HG02981 (cell line): ENCODE results near the gene GRB10.
"Not testable (repeated sequence)": the region's sequence is repeated elsewhere in the genome, so short reads cannot be mapped to it uniquely, and the experiment has no call there.

Experiments used
- ATAC-seq: cut with Tn5 transposase; IDR thresholded peaks from one replicate; pipeline ENCODE4 v1.9.1; 2021; ENCODE audit warnings: mild to moderate bottlenecking, moderate library complexity; ENCODE audit not compliant: unreplicated experiment

Gene GRB10

DNA sequence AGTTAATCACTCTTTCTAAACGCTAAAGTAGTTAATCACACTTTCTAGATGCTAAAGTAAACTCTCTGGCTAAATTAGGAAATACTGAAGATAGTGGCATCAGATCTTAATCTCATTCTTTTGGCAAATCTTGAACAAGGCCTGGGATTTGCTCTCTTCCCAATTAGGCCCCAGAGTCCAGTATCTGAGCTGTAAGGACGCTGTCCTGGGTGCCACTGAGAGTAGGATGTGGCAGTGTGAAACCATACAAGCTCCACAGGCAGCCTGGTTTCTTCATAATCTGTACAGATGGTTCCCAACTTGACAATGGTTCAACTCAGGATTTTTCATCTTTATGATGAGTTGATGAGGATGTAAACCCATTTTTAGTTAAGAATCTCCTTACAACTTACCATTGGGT, 36.9 kb downstream of the GRB10 start:
- ATAC-seq: no peak

DNA sequence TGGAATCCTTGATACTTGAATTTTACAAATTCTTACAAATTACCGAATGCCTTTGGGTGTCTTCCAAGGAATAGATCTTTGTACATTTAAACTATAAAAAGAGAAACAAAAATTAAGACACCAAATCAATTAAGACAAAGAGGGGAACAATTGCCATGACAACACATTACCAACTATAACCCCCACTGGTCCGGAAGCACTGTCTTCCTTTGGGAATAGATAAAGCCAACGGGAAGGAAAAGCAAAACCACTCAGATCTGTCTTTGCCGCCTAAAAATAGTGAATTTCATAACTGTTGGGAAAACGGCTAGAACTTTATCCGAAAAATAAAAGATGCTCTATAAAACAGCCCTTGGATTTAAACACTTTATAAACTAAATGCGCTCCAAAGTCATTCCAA, 37.4 kb downstream of the GRB10 start:
- no peak for ATAC-seq

DNA sequence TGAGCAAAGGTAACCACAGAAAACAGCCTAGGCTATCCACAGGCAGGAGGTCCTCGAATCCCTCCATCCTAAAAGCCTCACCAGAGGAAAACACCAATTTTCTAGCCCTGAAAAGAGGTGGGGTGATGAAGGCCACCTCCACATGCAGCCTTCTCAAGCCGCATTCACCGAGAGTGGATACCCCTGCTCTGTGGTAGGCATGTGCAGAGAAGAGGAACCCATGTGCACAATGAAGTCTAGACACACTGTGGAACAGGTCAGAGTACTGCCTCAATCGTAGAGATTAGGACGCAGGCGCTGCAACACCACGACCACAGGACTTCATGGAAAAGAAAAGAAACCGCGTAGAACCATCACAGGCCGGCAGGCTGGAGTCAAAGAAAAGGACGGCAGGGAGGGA, 38.8 kb downstream of the GRB10 start:
- no peak for ATAC-seq

DNA sequence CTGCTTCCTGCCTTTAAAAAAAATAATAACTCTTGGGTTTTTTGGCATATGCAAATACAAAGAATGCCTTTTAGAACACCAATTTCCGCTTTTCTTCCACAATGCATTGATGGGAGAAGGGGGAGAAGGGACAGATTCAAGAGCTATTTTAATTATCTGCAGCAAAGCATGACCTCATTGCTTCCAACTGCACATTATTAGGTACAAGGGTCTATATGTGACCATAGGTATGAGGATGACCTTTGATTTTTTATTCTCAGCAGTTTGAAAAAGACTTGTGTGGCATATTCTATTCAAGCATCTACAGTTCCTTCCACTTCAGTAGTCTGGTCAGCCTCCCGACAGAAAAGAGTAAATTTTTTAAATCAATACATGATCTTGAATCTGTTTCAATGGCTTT, 39.7 kb downstream of the GRB10 start:
- no peak for ATAC-seq

DNA sequence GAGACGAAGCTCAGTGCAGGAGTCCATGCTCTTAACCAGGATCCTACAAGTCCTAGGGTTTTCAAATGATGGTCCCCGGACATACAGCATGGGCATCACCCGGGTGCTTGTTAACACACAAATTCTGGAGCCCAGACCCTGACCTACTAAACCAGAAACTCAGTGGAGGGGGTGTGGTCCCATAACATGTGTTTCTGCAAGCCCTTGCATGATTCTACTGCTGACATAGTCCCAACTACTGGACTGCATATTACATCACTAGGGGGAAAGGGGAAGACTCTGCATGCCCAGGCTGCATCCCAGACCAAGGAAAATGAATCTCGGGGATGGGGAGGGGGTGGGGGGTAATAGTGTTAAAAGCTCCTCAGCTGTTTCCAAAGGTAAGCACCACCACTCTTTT, 40.3 kb downstream of the GRB10 start:
- ATAC-seq: no peak

- ATAC-seq: peak; percentile 77
Observed at GRCh38 chr7:50739744-50740435, 42.8 kb downstream of the GRB10 start.

GRCh38 chr7:50738932-50739331, 43.8 kb downstream of the GRB10 start:
- ATAC-seq: no peak

- not testable (repeated sequence) for ATAC-seq
Observed at GRCh38 chr7:50735836-50736235, 46.9 kb downstream of the GRB10 start.

DNA sequence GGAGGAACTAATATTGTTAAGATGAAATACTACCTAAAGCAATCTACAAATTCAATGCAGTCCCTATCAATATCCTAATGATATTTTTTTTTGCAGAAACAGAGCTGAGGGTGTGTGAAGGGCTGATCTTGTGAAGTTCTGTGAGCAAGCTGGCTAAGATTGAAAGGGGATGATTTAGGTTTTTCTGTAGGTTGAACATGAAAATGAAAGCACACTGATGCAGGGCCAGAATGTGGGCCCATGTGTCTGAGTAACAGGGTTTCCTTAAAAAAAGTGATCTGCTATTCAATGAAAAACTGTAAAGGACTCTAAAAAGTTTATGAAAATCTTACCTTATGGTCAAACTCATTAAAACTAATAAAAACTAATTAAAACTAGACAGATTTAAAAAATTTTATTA, 47.4 kb downstream of the GRB10 start:
- ATAC-seq: no peak

GRCh38 chr7:50734246-50734645, 48.5 kb downstream of the GRB10 start:
- no peak for ATAC-seq

GRCh38 chr7:50733552-50733951, 49.1 kb downstream of the GRB10 start:
- no peak for ATAC-seq

DNA sequence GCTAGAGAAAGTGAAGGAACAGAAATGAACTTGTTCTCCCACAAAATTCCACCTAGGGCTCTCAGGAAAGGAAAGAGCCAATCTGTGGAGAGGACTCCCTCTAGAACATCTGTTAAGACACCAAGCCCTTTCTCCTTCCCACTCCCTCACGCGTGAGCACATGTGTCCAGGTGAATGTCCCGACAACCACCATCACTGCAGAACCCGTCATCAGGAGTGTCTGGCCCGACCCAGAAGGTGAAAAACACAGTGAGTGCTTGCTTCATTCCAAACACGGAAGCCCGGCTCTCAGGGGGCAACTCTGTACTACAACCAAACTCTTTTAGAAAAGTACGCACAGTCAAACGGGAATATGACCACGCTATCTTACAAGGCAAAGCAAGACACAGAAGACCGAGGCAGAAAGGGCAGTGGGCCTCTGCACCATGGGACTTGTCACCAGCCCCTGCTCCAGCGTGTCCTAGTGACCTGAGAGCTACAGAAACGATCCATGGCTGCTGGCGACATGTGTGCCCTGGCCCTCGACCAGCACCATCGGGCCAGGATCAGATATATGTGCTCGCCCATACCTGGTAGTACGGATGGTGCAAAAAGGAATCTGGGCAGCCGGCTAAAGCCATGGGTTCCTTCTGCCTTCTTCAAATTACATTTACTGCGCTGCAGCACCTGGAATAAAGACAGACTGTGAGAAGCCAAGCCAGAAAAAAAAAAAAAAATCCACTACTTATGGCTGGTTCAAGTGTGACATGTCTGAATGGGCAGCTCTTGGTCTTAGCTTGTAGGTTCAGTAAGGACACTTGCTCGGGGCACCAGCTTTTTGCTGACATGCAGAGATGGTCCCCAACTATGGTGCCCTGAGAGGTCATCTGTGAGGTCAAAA, 50.8 kb downstream of the GRB10 start:
- no peak for ATAC-seq

DNA sequence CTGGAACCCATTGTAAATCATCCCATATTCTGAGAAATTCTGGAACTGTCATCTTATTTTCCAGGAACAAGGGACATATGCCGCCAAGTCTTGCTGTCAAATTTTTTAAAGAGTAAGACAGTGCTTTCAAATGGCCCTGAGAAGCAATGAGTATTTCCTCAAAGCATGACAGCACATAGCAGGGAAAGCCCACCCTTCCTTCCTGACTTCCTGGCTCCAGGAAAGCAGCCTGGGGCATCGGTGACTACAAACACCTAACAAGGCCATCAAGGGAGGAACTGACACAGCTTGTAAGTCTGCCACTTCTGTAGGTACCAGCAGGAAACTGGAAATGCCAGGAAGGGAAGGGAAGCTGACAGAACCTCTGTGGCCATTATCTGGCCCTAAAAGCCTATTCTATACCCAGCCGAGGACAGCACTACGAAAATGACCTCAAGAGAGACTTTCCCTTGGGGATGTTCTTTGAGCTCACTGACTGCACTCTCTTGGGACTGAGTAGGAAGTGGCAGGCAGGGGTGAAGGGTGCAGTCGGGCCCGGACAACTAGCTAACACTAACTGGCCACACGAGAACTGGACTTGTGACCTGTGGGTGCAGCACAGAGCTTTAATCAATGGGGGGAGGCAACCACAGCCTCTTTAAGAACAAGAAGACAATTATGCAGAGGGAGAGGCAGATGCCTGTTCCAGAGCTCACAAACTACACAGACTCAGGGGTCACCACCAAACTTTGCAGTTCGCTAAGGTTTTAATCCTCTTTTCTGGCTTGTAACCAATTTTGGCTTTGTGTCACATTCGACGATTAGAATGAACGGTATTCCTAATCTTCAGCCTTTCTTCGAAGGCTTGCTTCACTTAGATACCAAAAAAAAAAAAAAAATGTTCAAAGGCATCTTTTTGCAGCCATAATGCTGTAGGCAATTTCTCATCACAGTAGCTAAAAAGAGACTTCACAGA, 52.0 kb downstream of the GRB10 start:
- ATAC-seq: no peak

DNA sequence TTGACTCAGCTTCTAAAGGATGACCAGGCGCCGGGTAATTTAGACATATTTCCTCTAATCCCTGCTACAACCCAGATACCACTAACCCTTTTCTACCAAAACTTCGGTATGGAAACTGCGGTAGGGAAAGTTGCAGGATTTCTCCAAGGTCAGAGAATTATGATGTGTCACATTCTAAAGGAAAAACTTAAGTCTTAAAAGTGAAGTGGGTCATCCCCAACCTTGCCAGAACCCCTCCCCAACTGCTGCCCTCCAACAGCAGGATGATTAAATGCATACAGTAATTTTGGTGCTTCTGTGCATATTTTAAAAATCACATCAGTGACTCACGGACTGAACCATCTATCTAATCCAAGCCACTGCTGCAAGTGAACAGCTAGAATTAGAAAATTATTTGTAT, 52.7 kb downstream of the GRB10 start:
- no peak for ATAC-seq

DNA sequence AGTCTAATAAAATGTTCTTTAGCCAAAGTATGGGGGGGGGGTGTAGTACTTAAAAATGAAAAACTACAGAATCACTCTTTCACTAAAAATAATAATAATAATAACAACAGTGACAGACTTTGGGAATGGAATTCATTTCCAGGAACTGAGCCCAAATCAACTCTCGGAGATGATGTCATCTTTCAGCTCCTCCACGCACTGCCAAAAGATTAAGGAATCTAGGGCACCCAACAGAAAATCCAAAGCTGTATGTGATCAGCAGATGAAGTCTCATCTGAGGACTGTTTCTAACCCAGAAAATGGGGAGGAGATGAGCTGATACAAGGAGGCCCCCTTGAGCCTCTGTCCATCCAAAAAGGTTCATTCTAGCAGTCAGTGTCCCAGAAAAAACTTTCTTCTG, 54.5 kb downstream of the GRB10 start:
- ATAC-seq: no peak

DNA sequence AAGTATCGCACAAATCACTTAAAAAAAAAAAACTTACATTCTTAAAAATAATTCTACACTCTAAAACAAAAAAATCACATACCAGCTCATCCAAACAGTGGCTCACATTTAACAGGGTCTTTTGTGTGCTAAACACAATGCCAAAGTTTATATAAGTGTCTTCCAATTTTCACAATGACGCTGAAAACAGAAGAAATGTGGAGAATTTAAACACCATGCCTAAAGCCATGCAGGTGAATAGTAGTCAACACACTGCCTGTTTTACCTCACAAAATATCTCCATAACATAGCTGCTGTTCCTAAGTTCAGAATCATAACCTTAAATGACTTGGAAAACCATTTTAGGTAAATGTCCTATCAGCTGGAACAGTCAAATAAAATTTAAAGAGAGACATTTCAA, 55.0 kb downstream of the GRB10 start:
- ATAC-seq: no peak

DNA sequence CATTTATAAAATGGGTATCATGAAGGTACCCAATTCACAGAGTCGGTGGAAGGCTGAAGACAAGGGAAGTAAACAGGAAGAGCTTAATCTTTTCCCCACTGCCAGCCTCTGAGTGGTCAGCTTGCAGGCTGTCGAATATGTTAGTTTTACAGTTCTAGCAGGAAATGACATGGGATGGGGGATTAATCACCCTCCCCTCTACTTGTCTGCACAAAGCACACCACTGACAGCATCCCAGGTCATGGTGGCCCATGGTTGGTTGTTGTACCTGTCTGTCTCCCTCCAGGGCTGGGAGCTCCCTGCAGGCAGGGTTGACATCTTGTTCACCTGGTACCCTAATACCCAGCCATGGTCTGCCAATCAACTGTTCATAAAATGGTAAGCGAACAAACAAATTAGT, 55.6 kb downstream of the GRB10 start:
- no peak for ATAC-seq

GRCh38 chr7:50725774-50726173, 56.9 kb downstream of the GRB10 start:
- ATAC-seq: no peak

DNA sequence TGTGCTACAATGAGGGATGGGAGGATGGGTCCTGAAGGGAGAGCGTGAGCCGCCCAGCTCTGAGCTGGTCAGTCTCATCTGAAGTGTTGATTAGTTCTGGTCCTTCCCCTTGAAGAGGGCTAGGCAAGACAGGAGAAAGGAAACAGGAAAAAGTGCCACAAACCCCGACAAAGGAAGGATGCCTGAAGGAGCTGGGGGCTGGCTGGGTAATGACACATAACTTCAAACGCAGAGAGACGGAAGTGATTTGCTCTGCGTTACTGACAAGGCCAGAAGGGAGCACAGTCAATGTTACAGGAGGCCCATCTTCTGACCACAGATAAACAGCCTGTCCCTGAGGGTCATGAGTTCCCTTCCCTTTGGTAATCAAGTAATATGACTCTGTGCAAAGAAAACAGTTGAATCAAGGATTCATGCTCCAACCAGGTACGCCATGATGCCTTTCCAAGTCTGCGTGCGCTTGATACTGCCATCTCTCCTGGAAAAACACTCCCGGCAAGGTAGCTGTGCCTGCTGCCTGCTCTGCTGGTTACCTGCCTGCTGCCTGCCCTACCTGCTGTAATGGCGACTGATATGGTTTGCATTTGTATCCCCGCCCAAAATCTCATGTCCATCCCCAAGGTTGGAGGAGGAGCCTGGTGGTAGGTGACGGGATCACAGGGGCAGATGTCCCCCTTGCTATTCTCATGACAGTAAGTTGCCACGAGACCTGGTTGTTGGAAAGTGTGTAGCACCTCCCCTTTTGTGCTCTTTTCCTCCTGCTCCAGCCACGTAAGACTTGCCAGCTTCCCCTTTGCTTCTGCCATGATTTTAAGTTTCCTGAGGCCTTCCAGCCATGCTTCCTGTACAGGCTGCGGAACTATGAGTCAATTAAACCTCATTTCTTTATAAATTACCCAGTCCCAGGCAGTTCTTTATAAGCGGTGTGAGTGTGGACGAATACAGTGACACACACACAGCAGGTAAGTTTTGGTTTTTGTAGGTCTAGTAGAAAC, 57.9 kb downstream of the GRB10 start:
- no peak for ATAC-seq

- ATAC-seq: no peak
Observed at GRCh38 chr7:50723888-50724287, 58.8 kb downstream of the GRB10 start.
